CD4-positive, alpha-beta T cell treated with Interleukin-6 for 4 hours (primary cell): ENCODE measurements around the gene CIAO2A.
"Not testable (repeated sequence)": the region's sequence is repeated elsewhere in the genome, so short reads cannot be mapped to it uniquely, and the experiment has no call there.

Experiments
- DNase-seq: peaks from one replicate; pipeline ENCODE4 v3.0.0-alpha.2; 2020; ENCODE audit warnings: mixed read lengths

The CIAO2A gene

DNA sequence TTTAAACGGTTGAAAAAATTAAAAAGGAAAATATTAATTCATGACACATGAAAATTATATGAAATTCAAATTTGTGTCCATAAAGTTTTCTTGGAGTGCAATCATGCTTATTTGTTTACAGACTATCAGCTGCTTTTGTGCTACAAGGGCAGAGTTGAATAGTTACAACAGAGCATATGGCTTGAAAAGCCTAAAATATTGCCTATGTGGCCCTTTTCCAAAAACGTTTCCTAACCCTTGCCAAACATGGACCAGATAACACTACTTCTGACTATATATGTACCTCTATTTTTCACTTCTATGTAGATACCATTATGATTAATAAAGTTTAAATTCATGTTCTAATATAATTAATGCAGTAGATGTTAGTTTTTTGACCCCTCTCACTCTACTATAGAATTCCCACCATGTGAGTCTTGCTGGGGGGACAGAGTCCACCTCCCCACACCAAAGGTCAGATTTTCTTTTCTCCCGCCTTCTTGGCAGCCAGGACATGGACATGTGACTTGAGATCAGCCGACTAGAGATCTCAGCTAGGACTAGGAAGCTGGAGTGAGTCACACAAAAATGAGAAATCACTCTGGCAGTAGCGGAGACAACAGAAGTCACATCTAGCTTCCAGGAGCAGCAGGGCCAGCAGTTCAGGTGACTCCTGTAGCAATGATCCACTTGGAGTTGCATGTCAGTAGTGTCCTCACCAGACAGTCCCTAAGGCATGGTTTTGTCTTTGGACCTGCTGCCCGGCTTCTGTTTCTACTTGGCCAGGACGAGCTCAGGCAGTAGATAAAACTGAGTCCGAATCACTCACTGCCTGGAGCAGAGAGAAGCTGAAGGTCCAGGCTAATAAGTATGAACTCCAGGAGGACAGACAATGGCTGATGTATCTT, 22.4 kb downstream of the CIAO2A start:
- DNase-seq: no peak

DNA sequence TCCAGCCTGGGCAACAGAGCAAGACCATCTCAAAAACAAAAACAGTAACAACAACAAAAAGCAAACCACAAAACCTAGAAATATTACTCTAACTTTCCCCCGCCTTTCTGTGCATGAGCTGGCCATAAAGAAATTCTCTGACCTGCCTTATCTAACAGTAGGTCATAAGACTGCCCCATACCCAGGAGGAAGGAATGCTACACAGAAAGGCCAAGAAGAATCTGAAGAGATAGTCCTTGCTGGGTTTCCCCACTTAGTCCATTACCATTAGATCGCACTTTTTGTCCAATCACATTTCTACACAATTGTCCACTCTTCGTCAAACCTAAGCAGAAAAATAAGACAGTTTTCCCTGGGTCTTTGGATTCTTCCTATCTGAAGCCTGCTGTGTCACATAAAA, 23.5 kb downstream of the CIAO2A start:
- no peak for DNase-seq

DNA sequence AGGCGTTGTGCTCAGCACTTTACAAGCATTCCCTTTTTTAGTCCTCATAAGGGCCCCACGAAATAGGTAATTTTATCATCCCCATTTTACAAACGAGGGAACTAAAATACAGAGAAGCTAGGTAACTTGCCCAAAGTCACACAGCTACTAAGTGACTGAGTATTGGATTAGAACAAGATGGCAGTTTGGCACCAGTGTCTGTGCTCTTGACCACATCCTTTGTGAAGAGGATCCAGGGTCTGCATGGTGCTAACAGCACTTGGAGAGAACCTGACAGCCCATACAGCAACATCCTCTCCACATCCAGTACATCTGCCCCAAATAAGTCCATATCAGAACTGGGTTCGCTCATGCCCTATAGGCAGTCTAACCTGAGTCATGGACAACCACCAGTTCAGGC, 25.5 kb downstream of the CIAO2A start:
- DNase-seq: no peak

DNA sequence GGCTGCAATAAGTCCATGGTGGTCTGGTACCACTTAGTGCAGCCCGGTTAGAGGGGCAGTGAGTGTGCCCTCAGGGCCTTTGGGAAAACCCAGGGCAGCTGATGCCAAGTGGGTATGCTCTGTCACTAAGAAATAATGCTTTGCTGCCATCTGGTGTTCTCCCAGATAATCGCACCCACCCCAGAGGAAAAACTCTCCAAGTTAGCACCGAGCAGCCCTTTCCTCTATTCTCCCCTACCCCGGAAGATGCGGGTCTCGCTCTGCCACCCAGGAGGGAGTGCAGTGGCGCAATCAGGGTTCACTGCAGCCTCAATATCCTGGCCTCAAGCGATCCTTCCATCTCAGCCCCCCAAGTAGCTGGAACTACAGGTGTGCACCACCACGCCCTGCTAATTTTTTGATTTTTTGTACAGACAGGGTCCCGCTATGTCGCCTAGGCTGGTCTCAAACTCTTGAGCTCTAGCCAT, 26.0 kb downstream of the CIAO2A start:
- DNase-seq: peak; percentile 73

- DNase-seq: no peak
Measured at GRCh38 chr15:64066451-64066850, 27.2 kb downstream of the CIAO2A start.

DNA sequence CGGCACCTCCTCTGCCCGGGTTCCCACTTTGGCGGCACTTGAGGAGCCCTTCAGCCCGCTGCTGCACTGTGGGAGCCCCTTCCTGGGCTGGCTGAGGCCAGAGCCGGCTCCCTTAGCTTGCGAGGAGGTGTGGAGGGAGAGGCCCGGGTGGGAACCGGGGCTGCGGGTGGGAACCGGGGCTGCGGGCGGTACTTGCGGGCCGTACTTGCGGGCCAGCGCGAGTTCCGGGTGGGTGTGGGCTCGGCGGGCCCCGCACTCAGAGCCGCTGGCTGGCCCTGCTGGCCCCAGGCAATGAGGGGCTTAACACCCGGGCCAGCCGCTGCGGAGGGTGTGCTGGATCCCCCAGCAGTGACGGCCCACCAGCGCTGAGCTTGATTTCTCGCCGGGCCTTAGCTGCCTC, 32.9 kb downstream of the CIAO2A start:
- DNase-seq: no peak

DNA sequence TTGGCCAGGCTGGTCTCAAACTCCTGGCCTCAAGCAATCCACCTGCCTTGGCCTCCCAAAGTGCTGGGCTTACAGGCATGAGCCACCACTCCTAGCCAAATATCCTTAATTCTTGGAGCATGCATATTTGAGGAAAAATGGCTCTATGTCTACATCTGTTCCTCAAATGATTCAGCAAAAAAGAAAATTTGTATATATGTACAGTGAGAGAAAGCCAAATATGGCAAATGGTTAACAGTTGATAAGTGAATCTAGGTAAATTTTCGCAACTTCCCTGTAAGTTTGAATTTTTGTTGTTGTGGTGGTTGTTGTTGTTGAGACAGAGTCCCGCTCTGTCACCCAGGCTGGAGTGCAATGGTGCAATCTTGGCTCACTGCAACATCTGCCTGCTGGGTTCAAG, 34.5 kb downstream of the CIAO2A start:
- DNase-seq: not testable (repeated sequence)

DNA sequence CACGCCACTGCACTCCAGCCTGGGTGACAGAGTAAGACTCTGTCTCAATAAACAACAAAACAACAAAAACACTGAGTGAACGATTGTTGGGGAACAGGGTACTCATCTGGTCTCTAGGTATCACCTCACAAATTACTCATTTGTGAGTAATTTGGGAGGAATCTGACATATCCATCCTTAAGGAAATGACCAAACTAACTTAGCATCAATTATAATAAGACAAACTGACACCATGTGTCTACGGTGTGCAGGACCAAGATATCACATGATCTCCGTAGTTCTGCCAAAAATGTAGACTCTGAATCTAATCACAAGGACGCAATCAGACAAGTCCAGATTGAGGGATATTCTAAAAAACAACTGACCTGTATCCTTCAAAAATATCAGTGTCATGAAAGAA, 35.4 kb downstream of the CIAO2A start:
- DNase-seq: no peak

DNA sequence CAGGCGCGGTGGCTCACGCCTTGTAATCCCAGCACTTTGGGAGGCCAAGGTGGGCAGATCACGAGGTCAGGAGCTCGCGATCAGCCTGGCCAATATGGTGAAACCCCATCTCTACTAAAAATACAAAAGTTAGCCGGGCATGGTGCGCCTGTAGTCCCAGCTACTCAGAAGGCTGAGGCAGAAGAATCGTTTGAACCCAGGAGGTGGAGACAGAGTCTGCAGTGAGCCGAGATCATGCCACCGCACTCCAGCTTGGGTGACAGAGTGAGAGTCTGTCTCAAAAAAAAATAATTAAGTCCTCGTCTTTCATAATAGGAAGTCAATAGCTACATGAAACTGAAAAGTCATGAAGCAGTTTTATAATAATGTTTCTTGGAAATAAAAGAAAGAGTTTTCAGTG, 40.0 kb downstream of the CIAO2A start:
- DNase-seq: not testable (repeated sequence)

GRCh38 chr15:64052925-64053491, 40.6 kb downstream of the CIAO2A start:
- no peak for DNase-seq

DNA sequence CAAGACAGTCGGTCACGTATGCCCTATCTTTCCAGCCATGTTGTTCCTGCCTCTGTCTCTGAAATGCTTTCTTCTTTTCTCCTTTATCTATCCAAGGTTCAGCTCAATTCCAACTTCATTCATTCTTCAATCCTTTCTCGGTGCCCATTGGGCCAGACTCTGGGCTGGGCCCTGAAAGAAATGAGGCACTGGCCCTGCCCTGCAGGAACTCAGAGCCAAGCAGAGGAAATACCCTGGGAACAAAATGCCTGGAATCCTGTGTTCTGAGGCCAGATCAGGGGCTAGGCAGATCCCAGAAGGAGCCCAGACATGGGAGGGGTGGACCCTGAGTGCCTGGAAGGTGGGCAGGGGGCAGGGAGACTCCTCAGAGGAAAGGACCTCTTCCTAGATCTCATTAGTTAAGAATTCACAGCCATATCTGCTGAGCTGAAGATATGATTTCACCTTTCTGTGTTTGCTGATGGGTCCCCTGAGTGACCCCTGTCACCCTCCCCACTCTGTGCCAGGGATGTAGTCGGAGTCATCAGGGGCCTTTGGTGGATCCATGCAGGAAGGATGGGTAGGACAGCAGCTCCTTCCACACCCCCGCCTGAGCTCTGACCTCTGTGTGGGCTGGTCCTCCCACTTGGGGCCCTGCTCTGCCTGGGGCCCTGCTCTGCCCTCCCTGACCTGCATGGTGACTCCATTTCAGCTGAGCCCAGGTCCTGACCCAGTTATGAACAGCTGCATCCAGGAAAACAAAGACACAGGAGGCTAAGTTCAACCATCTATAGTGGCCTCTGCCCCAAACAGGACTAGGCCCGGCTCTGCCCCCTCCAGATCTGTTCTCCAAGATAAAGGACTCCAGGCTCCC, 42.0 kb downstream of the CIAO2A start:
- DNase-seq: no peak

- DNase-seq: no peak
Measured at GRCh38 chr15:64051093-64051402, 42.6 kb downstream of the CIAO2A start.

- DNase-seq: no peak
Measured at GRCh38 chr15:64050281-64051092, 43.2 kb downstream of the CIAO2A start.

DNA sequence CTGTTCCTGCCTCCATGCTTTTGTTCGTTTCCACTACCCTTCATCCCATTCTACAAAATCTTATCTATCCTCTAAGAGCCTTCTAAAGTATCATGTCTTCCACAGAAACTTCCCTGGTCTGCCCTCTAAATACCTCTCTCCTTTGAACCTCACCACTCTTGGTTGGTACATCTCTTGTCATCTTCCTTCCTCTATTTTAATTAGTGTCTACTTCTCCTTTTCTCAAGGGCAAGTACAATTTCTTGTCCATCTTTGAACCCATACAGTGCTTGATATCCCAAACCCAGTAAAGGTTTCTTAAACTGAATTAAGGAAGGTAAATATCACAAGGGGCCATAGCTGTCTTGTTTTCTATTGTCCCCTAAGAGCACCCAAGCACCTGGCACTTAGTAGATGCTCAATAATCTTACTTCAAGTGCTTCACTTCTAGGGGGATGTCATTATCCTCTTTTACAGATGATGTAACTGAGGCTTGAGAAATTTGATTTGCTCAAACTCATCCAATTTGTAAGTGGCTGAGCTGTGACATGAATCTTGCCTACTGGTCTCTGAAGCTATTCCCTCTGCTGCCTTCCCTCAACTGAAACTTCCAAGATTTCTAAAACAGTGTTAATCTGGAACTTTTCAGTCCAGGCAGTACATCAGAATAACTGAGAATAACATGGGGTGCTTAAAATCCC, 44.7 kb downstream of the CIAO2A start:
- DNase-seq: no peak

- DNase-seq: peak; percentile 79
Measured at GRCh38 chr15:64046421-64047153, 47.1 kb downstream of the CIAO2A start, which contains the start of gene DAPK2. Gene DAPK2 (minus strand): TSS chr15:64046485. CDS start chr15:64040261, 6,224 bp downstream.

GRCh38 chr15:64045774-64046420, 47.7 kb downstream of the CIAO2A start:
- no peak for DNase-seq

DNA sequence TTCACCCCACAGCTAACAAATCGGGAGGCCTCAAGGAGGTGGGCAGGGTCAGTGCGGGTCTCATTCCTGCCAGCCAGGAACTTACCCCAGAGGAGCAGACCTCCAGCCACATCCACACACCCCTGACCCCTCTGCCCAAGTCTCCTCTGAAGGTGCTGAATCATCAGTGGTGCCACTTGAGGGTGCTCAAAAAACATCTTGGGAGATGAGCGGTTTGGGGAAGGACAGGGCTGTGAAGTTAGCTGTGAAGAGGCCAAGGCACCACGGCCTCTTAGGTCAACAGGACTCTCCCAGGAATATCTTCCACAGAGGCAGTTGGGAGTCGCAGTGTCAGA, 48.6 kb downstream of the CIAO2A start:
- no peak for DNase-seq

DNA sequence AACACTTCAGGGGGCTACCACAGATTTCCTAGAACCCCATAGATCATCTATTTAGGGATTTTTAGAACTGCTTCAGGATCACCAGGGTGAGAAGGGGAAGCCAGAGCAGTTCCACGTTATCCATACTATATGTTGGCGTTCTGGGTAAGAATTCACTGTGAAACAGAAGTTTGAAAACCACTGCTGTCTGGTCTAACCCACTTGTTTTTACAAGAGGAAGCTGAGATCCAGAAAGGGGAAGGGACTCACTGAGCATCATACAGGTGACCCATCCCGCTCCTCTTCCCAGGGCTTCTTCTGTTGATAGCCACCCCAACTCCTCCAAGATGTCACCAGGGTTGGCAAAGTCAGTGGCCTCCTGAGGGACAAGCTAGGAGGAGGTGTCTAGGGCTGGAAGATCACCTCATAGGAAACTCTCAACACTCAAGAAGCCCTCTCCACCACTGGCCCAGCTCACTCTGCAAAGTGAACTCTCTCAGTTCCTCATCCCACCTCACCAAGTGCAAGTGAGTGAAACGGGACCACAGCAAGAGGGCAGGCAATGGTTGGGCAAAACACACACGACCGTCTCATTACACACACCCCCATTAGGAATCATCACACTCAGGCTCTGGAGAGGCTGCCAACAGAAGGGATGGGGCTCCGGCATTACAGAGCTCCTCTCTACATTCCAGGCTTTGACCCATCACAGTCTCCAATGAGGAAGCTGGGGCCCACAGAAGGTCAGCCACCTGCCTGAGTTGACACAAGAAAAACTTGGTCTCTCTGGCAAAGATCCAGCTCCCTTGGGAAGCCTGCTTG, 49.1 kb downstream of the CIAO2A start:
- DNase-seq: no peak

- no peak for DNase-seq
Measured at GRCh38 chr15:64038878-64039610, 54.6 kb downstream of the CIAO2A start.
